ENCODE results near the gene PARVG.

DNA sequence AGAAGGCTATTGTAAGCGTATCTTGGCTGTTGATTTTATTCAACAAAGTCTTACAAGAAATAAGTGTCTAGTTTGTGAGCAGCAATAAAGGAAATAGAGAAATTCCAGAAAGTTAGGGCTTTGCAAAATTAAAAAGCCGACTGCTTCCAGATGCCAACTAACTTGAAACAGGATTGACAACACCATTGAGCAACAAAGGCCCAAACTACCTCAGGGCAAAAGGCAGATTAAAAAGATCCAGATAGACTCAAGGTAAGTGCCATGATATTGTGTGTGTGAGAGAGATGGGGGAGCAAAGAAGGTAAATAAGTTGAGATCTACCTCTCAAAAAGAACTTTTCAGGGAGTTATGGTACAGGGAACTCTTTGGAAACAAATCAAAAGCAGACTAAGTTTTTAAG is 49.1 kb downstream of the PARVG start:
- TF ChIP-seq, protein P1, sequence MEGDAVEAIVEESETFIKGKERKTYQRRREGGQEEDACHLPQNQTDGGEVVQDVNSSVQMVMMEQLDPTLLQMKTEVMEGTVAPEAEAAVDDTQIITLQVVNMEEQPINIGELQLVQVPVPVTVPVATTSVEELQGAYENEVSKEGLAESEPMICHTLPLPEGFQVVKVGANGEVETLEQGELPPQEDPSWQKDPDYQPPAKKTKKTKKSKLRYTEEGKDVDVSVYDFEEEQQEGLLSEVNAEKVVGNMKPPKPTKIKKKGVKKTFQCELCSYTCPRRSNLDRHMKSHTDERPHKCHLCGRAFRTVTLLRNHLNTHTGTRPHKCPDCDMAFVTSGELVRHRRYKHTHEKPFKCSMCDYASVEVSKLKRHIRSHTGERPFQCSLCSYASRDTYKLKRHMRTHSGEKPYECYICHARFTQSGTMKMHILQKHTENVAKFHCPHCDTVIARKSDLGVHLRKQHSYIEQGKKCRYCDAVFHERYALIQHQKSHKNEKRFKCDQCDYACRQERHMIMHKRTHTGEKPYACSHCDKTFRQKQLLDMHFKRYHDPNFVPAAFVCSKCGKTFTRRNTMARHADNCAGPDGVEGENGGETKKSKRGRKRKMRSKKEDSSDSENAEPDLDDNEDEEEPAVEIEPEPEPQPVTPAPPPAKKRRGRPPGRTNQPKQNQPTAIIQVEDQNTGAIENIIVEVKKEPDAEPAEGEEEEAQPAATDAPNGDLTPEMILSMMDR (IDR thresholded peaks at IDR 0.05 in 4 of 5, conservative IDR thresholded peaks at IDR 0.05 in 1 of 5): no peak
- TF ChIP-seq POLR2A (IDR thresholded peaks at IDR 0.05): no peak

Data from gastrocnemius medialis (tissue), 4 donors.